AG04450 (cell line): Measurements from ENCODE around the gene ADAM8. TPM values are rescaled to one million over a fixed set of nuclear protein-coding genes. Genes with fewer than 3 reads are reported as not detected.

Source experiments
- CTCF ChIA-PET: fragments of 300-600, 350-600 bp; formaldehyde crosslinking; extraction: SDS; loops from one replicate; lab custom pipeline; 2022; ENCODE audit warnings: antibody characterized with exemption, inconsistent platforms; lab: Charles Lee
- POLR2A ChIA-PET: fragments of 350-600 bp; formaldehyde crosslinking; extraction: SDS; loops from one replicate; lab custom pipeline; 2021; ENCODE audit warnings: antibody characterized with exemption, inconsistent platforms; lab: Yijun Ruan, JAX
- DNase-seq: peaks from one replicate; pipeline ENCODE4 v3.0.0-alpha.2; 2011; ENCODE audit warnings: low read depth, low spot score
- H3K27ac ChIP-seq: one replicate; pipeline ENCODE4 v1.5.1; 2012; ENCODE audit warnings: low read depth, low read length, control low read depth
- H3K27me3 ChIP-seq: one replicate; pipeline ENCODE4 v1.6.0; 2012; ENCODE audit warnings: low read length; ENCODE audit not compliant: control insufficient read depth, insufficient read depth
- H3K4me3 ChIP-seq: 2 replicates; pipeline ENCODE4 v1.5.1; 2011; ENCODE audit warnings: mild to moderate bottlenecking, low read depth, low read length, control low read depth
- H3K9me3 ChIP-seq: 2 replicates; pipeline ENCODE4 v1.5.1; 2012; ENCODE audit warnings: low read length; ENCODE audit not compliant: control insufficient read depth, insufficient read depth
- CTCF ChIP-seq: IDR thresholded peaks from 2 replicates; pipeline ENCODE4 v1.5.1; 2011; ENCODE audit warnings: low read depth, low read length, control low read depth, inconsistent platforms
- polyA plus RNA-seq: library from polyadenylated mRNA; depleted of rRNA; stranded (reverse); fragments of >200 nt; gene quantifications from 2 replicates; pipeline ENCODE4 v1.2.3, GENCODE V29; 2011

Gene ADAM8
- polyA plus RNA-seq, 1 experiment = 0.25 TPM

DNA sequence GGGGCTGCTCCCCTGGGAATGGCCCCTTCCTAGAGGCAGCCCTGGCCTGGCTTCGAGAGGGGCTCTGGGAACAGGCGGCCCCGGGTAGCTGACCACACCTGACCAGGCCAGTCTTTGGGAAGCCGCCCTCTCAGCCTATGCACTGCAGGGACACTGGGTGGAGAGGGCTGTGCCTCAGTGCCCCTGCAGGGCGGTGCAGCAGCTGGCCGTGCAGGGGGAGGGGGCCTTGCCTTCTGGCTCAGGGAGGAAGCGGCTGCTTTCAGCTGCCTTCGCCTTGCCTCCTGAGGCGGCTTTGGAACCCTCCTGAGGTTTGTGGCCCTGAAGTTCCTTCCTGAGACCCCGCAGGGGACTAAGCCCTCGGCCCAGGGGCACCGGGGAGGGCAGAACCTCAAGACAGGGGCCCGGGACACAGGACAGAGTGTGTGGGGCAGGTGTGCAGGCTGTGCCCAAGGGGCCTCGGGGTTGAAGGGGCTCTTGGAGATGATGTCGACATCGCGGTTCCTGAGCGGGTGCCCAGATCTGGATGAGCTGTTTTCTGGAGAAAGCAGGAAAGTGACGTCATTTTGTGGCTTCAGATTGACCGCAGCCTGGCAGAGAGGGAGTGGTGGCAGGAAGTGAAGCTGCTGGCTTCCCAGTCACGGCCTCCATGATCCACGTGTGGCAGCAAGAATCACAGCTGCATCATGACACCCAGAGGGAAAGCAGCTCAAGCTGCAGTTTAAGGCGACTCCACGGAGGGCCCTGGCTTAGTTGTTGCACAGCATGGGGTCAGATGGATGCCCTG, 17.7 kb downstream of the ADAM8 start:
- POLR2A ChIA-PET = interaction anchor here (1.4 kb wide), 1 partner anchor 19 kb away, joined by 3 read pairs; no protein-coding TSS in a partner anchor
- TF ChIP-seq CTCF = no peak
- Histone ChIP-seq H3K27me3 (no peaks in the 10 kb centered on the region), H3K9me3 (no peaks in the 10 kb centered on the region; the same call in 1 of the 2 replicates), H3K27ac (peak overlapping the region; percentile 95), H3K4me3 (no peak overlapping the region)
- CTCF ChIA-PET = interaction anchor here (1.3 kb wide), 1 partner anchor 71 kb away, joined by 5 read pairs; no protein-coding TSS in a partner anchor
- DNase-seq = peak; percentile 97

DNA sequence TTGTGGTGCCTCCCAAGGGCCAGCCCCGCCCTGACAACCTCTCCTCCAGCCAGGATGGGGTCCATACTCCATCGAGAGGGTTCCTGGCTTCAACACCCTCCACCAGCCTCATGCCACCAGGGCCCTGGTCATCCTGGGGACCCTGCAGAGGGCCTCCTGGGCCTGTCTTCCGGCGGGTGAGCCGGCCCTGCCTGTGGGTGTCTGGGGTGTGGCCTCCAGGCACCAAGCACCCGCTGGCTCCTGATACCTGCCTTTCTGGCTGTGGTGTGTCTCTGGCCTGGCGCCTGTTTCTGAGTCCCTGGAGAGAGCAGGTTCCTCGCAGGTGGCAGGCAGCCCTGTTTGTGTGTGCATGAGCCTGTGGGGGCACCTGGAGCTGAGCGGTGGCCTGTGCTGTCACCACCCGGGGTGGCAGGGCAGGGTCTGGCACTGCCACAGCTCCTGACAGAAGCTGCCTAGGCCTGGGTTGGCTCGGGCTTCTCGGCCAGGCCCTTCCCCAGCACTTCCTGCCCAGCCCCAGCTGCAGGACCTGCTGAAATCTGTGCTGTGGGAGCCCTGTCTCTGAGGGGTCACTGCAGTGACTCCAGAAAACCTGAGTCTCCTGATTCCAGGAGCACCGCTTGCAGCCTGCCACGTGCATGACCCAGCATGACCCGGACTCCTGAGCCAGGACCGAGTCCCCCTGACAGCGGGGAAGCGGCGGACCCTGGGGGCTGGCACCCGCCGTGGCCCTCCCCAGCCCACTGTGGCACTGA, 18.4 kb downstream of the ADAM8 start:
- POLR2A ChIA-PET = interaction anchor here (1.4 kb wide), 1 partner anchor 20 kb away, joined by 3 read pairs; no protein-coding TSS in a partner anchor
- Histone ChIP-seq H3K9me3 (no peaks in the 10 kb centered on the region; the same call in 1 of the 2 replicates), H3K27ac (peak overlapping the region; percentile 94), H3K4me3 (no peak overlapping the region), H3K27me3 (no peaks in the 10 kb centered on the region)
- CTCF ChIA-PET = interaction anchor here (1.3 kb wide), 1 partner anchor 71 kb away, joined by 5 read pairs; no protein-coding TSS in a partner anchor
- DNase-seq = no peak
- no peak for TF ChIP-seq CTCF

GRCh38 chr10:133257489-133258065, 19.1 kb downstream of the ADAM8 start:
- H3K27me3 ChIP-seq = no peaks in the 10 kb centered on the region
- TF ChIP-seq CTCF = peak; percentile 29
- H3K4me3 ChIP-seq = no peak overlapping the region
- no peaks in the 10 kb centered on the region; the same call in 1 of the 2 replicates for H3K9me3 ChIP-seq
- ChIA-PET CTCF (interaction anchor here (0.6 kb wide), 2 partner anchors 114 to 776 kb away, joined by 3 read pairs; no protein-coding TSS in a partner anchor), POLR2A (no interaction called here)
- DNase-seq = no peak
- H3K27ac ChIP-seq = no peak overlapping the region

DNA sequence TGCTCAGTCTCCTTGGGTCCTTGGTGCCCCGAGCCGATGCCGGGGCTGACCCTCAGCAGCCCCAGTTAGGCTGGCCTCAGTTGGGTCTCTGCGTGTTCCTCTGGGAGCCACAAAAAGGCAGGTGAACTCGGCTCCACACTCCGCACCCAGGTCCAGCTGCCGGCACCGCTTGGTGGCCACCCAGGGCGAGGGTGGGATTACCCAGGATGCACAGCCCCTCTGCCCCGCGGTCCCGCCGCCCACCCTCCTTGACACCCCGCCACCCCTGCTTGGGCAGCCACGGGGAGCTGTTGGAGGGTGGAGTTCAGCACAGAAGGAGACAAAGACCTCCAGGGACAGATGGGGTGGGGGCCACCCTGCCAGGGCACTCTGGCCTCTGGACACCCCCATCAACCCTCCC, 21.3 kb downstream of the ADAM8 start:
- Histone ChIP-seq H3K27ac (no peak overlapping the region), H3K27me3 (peaks cover 7% of the 10 kb centered on the region), H3K4me3 (no peak overlapping the region), H3K9me3 (no peaks in the 10 kb centered on the region; the same call in 1 of the 2 replicates)
- POLR2A ChIA-PET = no interaction called here
- no peak for DNase-seq
- CTCF ChIA-PET = no interaction called here
- TF ChIP-seq CTCF = no peak
